ENCODE results near the gene MYCN. TPM values are rescaled to one million over a fixed set of nuclear protein-coding genes. Genes with fewer than 3 reads are reported as not detected.
"Not testable (repeated sequence)": the region's sequence is repeated elsewhere in the genome, so short reads cannot be mapped to it uniquely, and the experiment has no call there.

Gene MYCN
- total RNA-seq, 1 experiment from 2014 or later = not detected

DNA sequence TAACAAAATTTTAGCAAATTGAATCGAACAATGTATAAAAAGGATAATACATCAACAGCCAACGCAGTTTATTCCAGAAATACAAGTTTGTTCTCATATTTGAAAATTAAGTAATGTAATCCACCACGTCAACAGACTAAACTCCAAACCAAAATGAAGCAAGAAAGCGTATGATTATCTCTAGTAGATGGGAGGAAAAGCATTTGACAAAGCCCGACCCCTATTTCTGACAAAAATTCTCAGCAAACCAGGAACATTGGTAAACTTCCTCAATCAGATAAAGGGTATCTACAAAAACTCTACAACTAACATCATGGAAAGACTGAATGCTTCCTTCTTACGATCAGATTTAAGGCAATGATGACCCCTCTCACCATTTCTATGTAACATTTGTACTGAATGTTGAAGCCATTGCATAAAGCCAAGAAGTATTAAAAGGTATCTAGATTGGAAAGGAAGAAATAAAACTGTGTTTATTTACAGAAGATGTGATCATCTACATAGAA, 34.3 kb upstream of the MYCN start:
- in situ Hi-C loops (cut with HindIII; ENCODE audit: low pct_unique_long_range_greater_than_20kb, low sequenced_read_pairs) = no loop called here
- no peak for DNase-seq (ENCODE audit: low read depth)

DNA sequence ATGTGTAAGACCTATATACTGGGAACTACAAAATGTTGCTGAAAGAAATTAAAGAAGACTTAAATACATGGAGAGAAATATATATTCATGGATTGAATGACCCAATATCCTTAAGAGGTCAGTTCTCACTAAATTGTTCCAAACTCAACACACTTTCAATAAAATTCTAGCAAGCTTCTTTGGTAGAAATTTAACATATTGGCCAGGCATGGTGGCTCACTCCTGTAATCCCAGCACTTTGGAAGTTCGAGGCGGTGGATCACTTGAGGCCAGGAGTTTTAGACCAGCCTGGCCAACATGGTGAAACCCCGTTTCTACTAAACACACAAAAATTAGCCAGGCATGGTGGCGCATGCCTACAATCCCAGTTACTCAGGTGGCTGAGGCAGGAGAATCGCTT, 33.6 kb upstream of the MYCN start:
- DNase-seq (ENCODE audit: low read depth) = no peak
- in situ Hi-C loops (cut with HindIII; ENCODE audit: low pct_unique_long_range_greater_than_20kb, low sequenced_read_pairs) = no loop called here

DNA sequence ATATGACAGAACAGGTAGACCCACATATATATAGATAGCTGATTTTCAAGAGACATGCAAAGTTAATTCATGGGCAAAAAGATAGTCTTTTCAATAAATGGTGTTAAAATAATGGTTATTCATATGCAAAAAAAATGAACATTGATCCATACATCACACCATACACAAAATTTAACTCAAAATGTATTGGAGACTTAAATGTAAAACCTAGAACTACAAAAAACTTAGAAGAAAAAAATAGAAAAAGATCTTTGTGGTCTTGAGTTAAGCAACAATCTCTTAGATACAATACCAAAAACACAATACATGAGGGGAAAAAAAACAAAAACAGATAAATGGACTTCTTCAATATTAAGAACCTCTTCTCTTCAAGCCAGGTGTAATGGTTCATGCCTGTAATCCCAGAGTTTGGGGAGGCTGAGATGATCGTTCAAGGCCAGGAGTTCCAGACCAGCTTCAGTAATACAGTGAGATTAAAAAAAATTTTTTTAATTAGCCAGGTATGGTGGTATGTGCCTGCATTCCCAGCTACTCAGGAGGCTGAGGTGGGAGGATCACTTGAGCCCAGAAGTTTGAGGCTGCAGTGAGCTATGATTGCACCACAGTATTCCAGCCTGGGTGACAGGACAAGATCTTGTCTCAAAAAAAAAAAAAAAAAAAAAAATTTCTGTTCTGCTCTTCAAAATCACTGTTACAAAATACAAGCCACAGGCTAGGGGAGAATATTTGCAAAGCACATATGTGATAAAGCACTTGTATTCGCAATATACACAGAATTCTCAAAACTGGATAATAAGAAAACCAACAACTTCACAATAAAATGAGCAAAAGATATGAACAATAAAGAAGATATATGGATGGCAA, 32.7 kb upstream of the MYCN start:
- in situ Hi-C loops (cut with HindIII; ENCODE audit: low pct_unique_long_range_greater_than_20kb, low sequenced_read_pairs) = no loop called here
- DNase-seq (ENCODE audit: low read depth) = no peak

DNA sequence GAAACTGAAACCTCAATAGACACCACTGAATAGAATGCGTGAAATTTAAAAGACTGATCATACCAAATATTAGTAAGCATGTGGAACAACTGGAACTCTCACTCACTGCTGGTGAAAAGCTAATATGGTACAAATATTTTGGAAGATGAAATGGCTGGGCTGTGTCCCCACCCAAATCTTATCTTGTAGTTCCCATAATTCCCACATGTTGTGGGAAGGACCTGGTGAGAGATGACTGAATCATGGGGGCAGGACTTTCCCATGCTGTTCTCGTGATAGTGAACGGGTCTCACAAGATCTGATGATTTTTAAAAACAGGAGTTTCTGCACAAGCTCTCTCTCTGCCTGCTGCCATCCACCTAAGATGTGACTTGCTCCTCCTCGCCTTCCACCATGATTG, 32.0 kb upstream of the MYCN start:
- in situ Hi-C loops (cut with HindIII; ENCODE audit: low pct_unique_long_range_greater_than_20kb, low sequenced_read_pairs) = no loop called here

DNA sequence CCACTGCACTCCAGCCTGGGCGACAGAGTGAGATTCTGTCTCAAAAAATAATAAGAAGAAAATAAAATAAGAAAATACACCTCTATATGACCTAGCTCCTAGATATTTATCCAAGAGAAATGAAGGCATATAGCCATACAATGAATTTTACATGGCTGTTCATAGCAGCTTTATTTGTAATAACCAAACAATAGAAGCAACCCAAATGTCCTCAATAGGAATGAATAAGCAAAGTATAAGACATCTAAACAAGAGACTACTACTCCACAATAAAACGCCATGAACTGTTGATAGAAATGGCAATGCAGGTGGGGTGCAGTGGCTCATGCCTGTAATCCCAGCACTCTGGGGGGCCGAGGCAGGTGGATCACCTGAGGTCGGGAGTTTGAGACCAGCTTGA, 31.2 kb upstream of the MYCN start:
- DNase-seq (ENCODE audit: low read depth) = no peak
- in situ Hi-C loops (cut with HindIII; ENCODE audit: low pct_unique_long_range_greater_than_20kb, low sequenced_read_pairs) = no loop called here

More for the DNA sequence above, 32.0 kb upstream of the MYCN start:
- no peak for DNase-seq (ENCODE audit: low read depth)

DNA sequence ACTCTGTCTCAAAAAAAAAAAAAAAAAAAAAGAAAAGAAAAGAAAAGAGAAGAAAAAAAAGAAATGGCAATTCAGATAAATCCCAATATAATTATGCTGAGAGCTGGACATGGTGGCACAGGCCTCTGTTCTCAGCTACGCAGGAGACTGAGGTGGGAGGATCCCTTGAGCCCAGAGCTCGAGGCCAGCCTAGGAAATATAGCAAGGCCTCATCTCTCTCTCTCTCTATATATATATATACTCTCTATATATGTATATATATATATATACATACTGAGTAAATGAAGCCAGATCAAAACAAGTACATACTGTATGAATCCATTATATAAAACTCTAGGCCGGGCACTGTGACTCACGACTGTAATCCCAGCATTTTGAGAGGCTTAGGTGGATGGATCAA, 30.6 kb upstream of the MYCN start:
- in situ Hi-C loops (cut with HindIII; ENCODE audit: low pct_unique_long_range_greater_than_20kb, low sequenced_read_pairs) = no loop called here
- DNase-seq (ENCODE audit: low read depth) = no peak

DNA sequence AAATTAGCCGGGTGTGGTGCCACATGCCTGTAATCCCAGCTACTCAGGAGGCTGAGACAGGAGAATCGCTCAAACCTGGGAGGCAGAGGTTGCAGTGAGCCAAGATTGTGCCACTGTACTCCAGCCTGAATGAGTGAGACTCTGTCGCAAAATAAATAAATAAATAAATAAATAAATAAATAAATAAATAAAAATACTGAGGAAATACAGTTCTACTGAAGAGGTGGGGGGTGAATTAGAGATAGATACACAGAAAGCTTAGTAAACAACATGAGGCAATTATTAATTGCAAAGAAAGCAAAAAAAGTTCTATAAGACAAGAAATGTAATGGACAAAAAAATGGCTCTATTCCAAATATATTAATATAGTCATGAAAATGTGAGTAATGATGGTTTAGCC, 29.1 kb upstream of the MYCN start:
- DNase-seq (ENCODE audit: low read depth); in situ Hi-C loops (cut with HindIII; ENCODE audit: low pct_unique_long_range_greater_than_20kb, low sequenced_read_pairs): not testable (repeated sequence)

DNA sequence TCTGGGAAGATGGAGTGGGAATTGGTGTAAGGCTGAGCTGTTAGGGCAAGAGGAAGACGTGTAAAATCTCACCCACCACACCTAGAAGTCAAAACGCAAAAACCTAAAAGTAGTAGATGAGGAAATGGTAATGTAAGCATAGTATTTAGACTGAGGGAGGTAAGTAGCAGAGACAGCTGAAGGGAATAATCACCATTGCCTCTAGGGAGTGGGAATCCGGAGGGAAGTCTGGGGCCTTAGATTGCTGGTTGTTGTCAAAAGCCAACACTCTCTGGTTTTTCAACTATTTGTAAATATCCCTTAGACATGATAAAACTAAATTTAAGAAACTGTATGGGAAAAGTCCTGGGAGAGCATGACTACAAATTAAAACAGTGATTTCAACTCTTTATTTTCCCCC, 28.7 kb upstream of the MYCN start:
- DNase-seq (ENCODE audit: low read depth) = no peak
- in situ Hi-C loops (cut with HindIII; ENCODE audit: low pct_unique_long_range_greater_than_20kb, low sequenced_read_pairs) = no loop called here

DNA sequence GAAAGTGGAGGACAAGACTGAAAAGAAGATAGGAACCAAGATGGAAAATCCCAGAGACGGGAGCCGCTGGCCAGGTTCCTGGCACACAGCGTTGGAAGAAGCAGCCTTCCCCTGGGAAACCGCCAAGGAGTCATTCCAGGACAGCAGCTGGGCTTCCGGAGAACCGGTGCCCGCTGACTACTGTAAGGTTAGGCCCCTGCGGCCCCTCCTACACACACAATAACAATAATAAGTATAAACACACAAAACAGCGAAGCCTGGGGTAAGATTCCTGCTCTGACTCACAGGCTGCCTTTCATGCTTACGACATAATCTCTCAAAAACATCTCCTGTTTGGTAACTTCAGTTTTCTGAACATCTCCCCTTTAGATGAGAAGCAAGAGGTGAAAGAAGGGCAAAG, 28.1 kb upstream of the MYCN start:
- peak; percentile 27 for DNase-seq (ENCODE audit: low read depth)
- in situ Hi-C loops (cut with HindIII; ENCODE audit: low pct_unique_long_range_greater_than_20kb, low sequenced_read_pairs) = no loop called here

DNA sequence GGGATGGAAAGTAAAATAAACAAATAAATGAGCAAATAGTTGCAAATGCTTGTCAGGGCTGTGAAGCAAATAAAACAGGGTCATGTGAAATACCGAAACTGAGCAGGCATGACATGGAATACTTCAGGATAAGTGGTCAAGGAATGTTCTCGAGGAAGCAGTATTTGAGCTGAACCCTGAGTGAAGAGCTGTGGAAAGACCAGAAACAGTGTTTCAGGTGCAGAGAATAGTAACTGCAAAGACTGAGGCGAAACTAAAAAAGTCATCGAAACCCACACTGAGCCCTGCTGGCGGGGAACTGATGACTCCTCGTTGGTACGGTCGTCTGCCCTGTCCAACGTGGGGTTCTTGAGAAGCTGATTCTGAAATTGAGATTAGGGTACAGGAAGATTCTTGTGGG, 27.2 kb upstream of the MYCN start:
- in situ Hi-C loops (cut with HindIII; ENCODE audit: low pct_unique_long_range_greater_than_20kb, low sequenced_read_pairs) = no loop called here
- DNase-seq (ENCODE audit: low read depth) = no peak

DNA sequence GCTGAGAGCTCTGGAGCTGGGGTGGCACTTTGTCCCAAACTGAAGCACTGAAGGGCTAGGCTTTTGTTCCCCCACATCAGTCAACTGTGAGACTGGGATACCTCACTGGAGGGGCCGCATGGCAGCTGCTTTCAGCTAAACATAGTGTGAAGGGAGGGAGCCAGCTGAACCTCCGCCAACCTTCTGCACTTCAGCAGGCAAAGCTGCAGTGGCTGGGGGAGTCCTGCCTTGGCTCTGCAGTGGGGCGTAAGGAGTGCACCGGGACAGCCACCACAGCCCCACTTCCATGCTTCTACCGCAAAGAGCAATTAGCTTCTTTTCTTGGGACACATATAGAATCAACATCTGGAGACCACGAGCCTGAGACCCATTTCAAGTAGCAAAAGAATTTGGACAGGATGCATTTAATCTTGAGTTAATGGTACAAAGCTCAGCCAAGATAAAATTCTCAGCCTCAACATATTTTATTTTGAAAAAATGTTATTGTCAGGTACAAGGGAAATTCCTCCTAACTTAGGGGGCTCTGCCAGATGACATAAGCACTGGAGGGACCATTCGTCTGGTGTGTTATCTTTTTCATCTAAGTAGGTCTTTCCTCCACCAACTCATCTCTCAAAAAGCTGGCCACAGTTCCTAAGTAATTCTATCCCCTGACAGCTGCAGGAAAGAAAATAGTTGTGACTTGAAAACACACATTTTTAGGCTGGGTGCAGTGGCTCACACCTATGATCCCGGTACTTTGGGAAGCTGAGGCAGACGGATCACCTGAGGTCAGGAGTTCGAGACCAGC, 25.6 kb upstream of the MYCN start:
- no peak for DNase-seq (ENCODE audit: low read depth)
- in situ Hi-C loops (cut with HindIII; ENCODE audit: low pct_unique_long_range_greater_than_20kb, low sequenced_read_pairs) = no loop called here

DNA sequence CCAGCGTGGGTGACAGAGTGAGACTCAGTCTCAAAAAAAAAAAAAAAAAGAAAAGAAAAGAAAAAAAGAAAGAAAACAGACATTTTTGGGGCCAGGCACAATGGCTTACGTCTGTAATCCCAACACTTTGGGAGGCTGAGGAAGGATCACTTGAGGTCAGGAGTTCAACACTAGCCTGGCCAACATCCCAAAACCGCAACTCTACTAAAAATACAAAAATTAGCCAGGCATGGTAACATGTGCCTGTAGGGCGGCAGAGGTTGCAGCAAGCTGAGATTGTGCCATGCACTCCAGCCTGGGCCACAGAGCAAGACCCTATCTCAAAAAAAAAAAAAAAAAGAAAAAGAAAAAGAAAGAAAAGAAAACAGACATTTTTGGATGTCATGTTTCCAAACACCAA, 24.8 kb upstream of the MYCN start:
- in situ Hi-C loops (cut with HindIII; ENCODE audit: low pct_unique_long_range_greater_than_20kb, low sequenced_read_pairs); DNase-seq (ENCODE audit: low read depth): not testable (repeated sequence)

DNA sequence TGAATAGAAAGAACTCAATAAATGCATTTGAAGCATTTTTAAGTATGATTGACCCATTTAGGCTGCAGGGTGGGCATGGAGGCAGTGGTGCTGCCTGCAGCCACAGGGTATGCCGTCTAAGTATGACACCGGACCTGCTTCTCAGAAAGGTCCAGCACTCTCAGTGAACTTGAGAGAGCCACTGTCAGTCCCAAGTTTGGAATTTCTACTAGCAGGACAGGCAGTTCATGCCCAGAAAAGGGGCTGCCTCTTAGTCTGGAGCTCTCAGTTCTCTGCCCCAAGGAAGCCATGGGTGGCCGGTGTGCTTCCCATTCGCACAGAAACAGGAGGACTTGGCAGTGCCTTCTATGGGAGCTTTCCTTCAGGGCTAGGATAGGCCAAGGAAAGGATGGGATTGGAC, 24.0 kb upstream of the MYCN start:
- in situ Hi-C loops (cut with HindIII; ENCODE audit: low pct_unique_long_range_greater_than_20kb, low sequenced_read_pairs) = no loop called here
- DNase-seq (ENCODE audit: low read depth) = no peak

DNA sequence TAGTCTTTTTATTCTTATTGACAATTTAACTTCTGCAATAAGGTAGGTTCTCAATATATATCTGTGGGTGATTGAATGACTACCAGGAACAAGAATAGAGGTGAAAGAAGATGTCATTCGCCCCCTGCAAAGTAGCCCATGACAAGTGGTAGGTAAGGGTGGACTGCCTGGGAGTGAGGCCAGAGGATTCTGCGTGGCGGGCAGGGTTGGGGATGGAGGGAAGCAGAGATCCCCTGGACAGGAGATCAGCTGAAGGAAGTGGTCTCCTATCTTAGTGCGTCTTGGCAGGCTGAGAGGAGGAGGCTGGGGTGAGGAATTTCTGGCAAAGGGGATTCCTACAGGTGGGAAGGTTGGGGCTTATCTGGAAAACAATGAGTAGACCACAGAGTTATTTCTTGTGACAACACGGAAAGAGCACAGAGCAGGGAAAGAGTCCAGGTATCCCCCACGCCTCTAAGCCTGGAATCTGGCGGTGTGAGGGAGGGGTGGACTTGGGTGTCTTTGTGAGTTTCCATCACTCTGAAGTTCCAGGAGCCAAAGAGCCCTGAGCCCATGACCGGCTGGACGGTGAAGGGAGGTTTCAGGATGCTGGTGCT, 21.5 kb upstream of the MYCN start:
- in situ Hi-C loops (cut with HindIII; ENCODE audit: low pct_unique_long_range_greater_than_20kb, low sequenced_read_pairs) = no loop called here
- no peak for DNase-seq (ENCODE audit: low read depth)

DNA sequence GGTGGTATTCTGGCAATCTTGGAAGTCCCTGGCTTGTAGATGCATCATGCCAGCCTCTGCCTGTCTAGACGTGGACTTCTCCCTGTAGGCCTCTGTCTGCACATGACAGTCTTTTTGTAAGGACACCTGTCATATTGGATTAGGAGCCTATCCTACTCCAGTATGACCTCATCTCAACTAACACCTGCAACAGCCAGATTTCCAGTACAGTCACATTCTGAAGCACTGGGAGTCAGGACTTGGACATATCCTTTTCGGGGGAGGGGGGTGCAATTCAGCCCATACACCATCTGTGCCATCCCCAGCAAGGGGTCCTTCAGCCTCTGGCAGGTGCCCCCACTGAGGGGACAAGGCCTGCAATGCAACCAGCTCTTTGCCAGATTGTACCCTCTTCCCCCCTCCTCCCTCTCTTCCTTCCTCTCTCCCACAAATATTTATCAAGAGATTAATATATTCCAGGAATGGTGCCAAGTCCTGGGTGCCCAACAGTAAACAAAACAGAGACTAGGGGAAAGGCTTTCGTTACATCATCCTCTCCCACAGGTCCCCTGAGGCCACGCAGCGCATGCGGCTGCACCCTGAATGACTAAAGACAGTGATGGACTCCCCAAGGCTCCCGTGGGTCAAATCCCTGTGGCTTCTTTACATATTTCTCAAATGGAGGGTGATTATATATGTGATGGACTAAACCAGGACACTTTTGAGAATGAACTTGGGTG, 20.5 kb upstream of the MYCN start:
- DNase-seq (ENCODE audit: low read depth) = no peak
- in situ Hi-C loops (cut with HindIII; ENCODE audit: low pct_unique_long_range_greater_than_20kb, low sequenced_read_pairs) = no loop called here

DNA sequence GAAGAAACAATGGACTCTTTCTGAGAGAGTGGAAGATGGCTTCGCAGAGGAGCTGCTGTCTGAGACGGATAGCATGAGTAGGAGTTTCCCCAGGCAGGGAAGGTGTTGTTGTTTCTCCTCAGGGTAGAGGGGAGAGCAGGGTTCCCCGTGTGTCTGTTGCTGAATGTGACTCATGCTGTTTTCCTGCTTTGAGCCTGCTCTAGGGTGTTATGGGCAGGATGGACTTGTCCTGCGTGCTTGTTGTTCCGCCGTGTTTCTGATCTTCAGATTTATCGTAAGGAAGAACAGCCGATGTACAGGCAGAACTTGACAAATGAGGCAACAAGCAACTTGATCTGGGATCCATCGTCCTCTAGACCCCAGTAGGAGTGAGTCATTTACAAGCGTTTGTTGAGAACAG, 19.7 kb upstream of the MYCN start:
- in situ Hi-C loops (cut with HindIII; ENCODE audit: low pct_unique_long_range_greater_than_20kb, low sequenced_read_pairs) = no loop called here
- no peak for DNase-seq (ENCODE audit: low read depth)

DNA sequence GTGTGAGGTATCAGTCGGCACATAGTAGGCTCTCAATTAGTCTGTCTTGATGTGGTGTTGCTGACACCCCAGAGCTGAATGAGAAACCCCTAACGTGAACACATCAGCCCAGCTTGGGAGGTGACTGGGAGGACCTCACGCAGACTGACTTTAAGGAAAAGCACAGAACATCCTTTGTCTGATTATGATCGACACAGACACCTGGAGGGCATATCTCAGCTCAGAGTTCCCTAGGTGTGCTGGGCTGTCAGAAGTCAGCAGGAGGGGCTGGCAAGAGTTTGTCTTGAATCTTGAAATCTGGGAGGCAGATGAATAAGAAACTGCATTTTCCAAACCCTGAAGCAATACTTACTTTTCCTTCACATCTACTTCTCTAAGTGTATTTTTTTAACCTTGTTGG, 16.8 kb upstream of the MYCN start:
- in situ Hi-C loops (cut with HindIII; ENCODE audit: low pct_unique_long_range_greater_than_20kb, low sequenced_read_pairs) = no loop called here

DNA sequence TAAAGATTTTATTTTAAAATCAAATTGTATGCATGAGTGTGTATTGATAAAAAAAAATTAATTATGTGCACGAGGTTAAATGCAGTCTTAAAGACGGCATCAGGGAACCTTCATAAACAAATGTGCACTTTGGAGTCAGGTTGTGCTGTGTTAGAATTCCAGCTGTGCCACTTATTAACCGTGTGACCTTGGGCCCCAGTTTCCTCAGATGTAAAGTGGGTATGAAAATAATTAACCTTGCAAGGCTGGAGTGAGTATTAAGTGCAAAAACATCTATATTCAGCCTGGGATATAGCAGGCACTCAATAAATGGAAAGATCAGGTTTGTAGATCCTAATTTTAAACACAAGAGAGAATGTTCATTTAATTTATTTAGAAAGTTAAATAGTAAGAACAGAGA, 14.5 kb upstream of the MYCN start:
- DNase-seq (ENCODE audit: low read depth) = no peak
- in situ Hi-C loops (cut with HindIII; ENCODE audit: low pct_unique_long_range_greater_than_20kb, low sequenced_read_pairs) = no loop called here

More for the DNA sequence above, 16.8 kb upstream of the MYCN start:
- no peak for DNase-seq (ENCODE audit: low read depth)

Data from Caki2 (cell line).